Epithelial cell of esophagus (primary cell): Measurements from ENCODE around the gene ERCC6L.

ENCODE experiments used
- DNase-seq: peaks from one replicate; pipeline ENCODE4 v3.0.0; 2010; ENCODE audit warnings: low read depth
- H3K4me3 ChIP-seq: 2 replicates; pipeline ENCODE4 v1.5.1; 2011; ENCODE audit warnings: mild to moderate bottlenecking, low read length, control low read depth
- CTCF ChIP-seq: IDR thresholded peaks from 2 replicates; pipeline ENCODE4 v1.5.1; 2011; ENCODE audit warnings: low read depth, mild to moderate bottlenecking, low read length, control low read depth, inconsistent platforms; ENCODE audit not compliant: insufficient read depth; ENCODE audit errors: missing control alignments

ERCC6L gene

GRCh38 chrX:72238721-72239475 is at the start of gene ERCC6L:
Gene ERCC6L, minus strand, starts transcription at chrX:72239027. Its CDS starts 116 bp downstream, at chrX:72238911.
- TF ChIP-seq CTCF = no peak
- peak; percentile 87 for DNase-seq
- peak within 1 kb of the TSS; percentile 53 for H3K4me3 ChIP-seq

- no peak for DNase-seq
- no peak for TF ChIP-seq CTCF
- H3K4me3 ChIP-seq = no peak overlapping the region
These were observed 43.5 kb upstream of the ERCC6L start for GRCh38 chrX:72282302-72282701.

GRCh38 chrX:72280321-72280845 is 41.6 kb upstream of the ERCC6L start:
- H3K4me3 ChIP-seq = no peak overlapping the region
- DNase-seq = peak; percentile 78
- TF ChIP-seq CTCF = no peak

GRCh38 chrX:72276478-72276953 is 37.7 kb upstream of the ERCC6L start:
- DNase-seq = no peak
- TF ChIP-seq CTCF = no peak
- H3K4me3 ChIP-seq = peak overlapping the region; percentile 76

GRCh38 chrX:72274526-72274925 is 35.7 kb upstream of the ERCC6L start:
- peak overlapping the region; percentile 76 for H3K4me3 ChIP-seq

GRCh38 chrX:72273718-72274117 is 34.9 kb upstream of the ERCC6L start:
- DNase-seq = no peak
- H3K4me3 ChIP-seq = peak overlapping the region; percentile 76
- TF ChIP-seq CTCF = no peak

More at GRCh38 chrX:72274526-72274925, 35.7 kb upstream of the ERCC6L start:
- TF ChIP-seq CTCF = no peak
- DNase-seq = no peak
